Measurements from ENCODE around the gene SERPINB3. TPM values are rescaled to one million over a fixed set of nuclear protein-coding genes. Genes with fewer than 3 reads are reported as not detected.

SERPINB3 gene
- total and polyA plus RNA-seq, 2 of the 8 experiments (the other 6 are each of a cell fraction or from before 2014, with no cell fraction given), result 0.17 to 0.18 TPM

GRCh38 chr18:63701952-63702351 lies 40.3 kb upstream of the SERPINB3 start:
- no peak overlapping the region for H4K91ac ChIP-seq (replicated peaks; ENCODE audit: insufficient read length, low read length)
- no peak overlapping the region for H2AK5ac ChIP-seq (ENCODE audit: low read depth, low read length)
- no peaks in the 10 kb centered on the region for H3K36me3 ChIP-seq (ENCODE audit: control insufficient read depth in 2 of 4, insufficient read depth in 4 of 4, low read length in 3 of 4)
- CTCF ChIA-PET (ENCODE audit: partially characterized antibody), result interaction anchor here (0.7 to 2.2 kb wide), 2 partner anchors 11 to 96 kb away, joined by 3 to 6 read pairs; no protein-coding TSS in a partner anchor
- H3K27ac ChIP-seq (ENCODE audit: low read depth, low read length), result no peak overlapping the region
- no peak overlapping the region for H3K14ac ChIP-seq (ENCODE audit: insufficient read length)
- no peaks in the 10 kb centered on the region for H3K23me2 ChIP-seq (ENCODE audit: low read depth, low read length)
- no peak overlapping the region for H2BK5ac ChIP-seq (ENCODE audit: low read depth, low read length)
- no peaks in the 10 kb centered on the region for H3K79me1 ChIP-seq (ENCODE audit: low read depth, low read length)
- no peak overlapping the region for H2BK15ac ChIP-seq (ENCODE audit: low read length)
- no peak for FAIRE-seq
- no peak overlapping the region for H2AFZ ChIP-seq (ENCODE audit: low read length)
- no peak overlapping the region for H3K23ac ChIP-seq (ENCODE audit: insufficient read length)
- TF ChIP-seq ATF3 (IDR thresholded peaks at IDR 0.05; ENCODE audit: insufficient read depth, low read depth, low read length), result no peak
- TF ChIP-seq YY1 (IDR thresholded peaks at IDR 0.05; ENCODE audit: low read depth, low read length), result no peak
- TF ChIP-seq SAP30 (IDR thresholded peaks at IDR 0.05; ENCODE audit: insufficient read depth, insufficient replicate concordance, low read length), result no peak
- no peak for TF ChIP-seq SRF (IDR thresholded peaks at IDR 0.05; ENCODE audit: low read depth, low read length)
- POLR2A ChIA-PET (ENCODE audit: partially characterized antibody), result no interaction called here
- H3K18ac ChIP-seq (ENCODE audit: extremely low read depth, low read length), result no peak overlapping the region
- H3K9ac ChIP-seq (replicated peaks in 1 of 4; ENCODE audit: extremely low read depth in 1 of 4, low read depth in 3 of 4, low read length in 3 of 4), result no peak overlapping the region
- no peaks in the 10 kb centered on the region for H4K20me1 ChIP-seq (replicated peaks in 1 of 2; ENCODE audit: control insufficient read depth in 1 of 2, insufficient read depth in 2 of 2, low read length in 2 of 2)
- no peaks in the 10 kb centered on the region for H3K4me1 ChIP-seq (replicated peaks in 1 of 4; ENCODE audit: control insufficient read depth in 3 of 4, insufficient read depth in 4 of 4, low read length in 3 of 4)
- no peak overlapping the region for H3K56ac ChIP-seq (replicated peaks; ENCODE audit: insufficient read length, low read depth, low read length)
- H3K4me3 ChIP-seq (ENCODE audit: extremely low read depth in 1 of 4, insufficient read depth in 2 of 4, low read depth in 3 of 4, low read length in 4 of 4), result no peak overlapping the region
- H4K8ac ChIP-seq (ENCODE audit: extremely low read depth, insufficient read depth, low read length), result no peak overlapping the region
- WGBS, 2 experiments (ENCODE audit: extremely low coverage in 1 of 2, insufficient coverage in 1 of 2, insufficient read length in 1 of 2, insufficient replicate concordance in 2 of 2, low coverage in 1 of 2, low lambda C conversion rate in 2 of 2, missing lambda C conversion rate in 1 of 2), result 97% methylated on average over 5 of the region's 5 CpGs; no CpG with 5 or more reads in 1 of the 2 experiments
- H2BK120ac ChIP-seq (replicated peaks; ENCODE audit: low read depth, low read length), result no peak overlapping the region
- DNase-seq (ENCODE audit: low read depth in 1 of 2, low spot score in 2 of 2), result no peak
- H2BK20ac ChIP-seq (ENCODE audit: low read length), result no peak overlapping the region
- no peak overlapping the region for H2BK12ac ChIP-seq (ENCODE audit: low read depth, low read length)
- H3K4me2 ChIP-seq (ENCODE audit: insufficient read depth in 1 of 2, low read depth in 2 of 2, low read length in 2 of 2), result no peak overlapping the region
- H3K27me3 ChIP-seq (replicated peaks in 1 of 4; ENCODE audit: control insufficient read depth in 3 of 4, extremely low read depth in 1 of 4, insufficient read depth in 3 of 4, low read length in 3 of 4), result no peaks in the 10 kb centered on the region
- no peaks in the 10 kb centered on the region for H3K79me2 ChIP-seq (ENCODE audit: control insufficient read depth in 1 of 2, insufficient read depth in 2 of 2, low read length in 2 of 2)
- H3K9me3 ChIP-seq (ENCODE audit: insufficient read depth in 2 of 2, low read depth in 1 of 2, low read length in 1 of 2), result no peaks in the 10 kb centered on the region
- H3K4ac ChIP-seq (replicated peaks; ENCODE audit: insufficient read length, low read depth, low read length), result no peak overlapping the region
- no peak overlapping the region for H4K5ac ChIP-seq (ENCODE audit: insufficient read length, low read depth, low read length)
